A549 (cell line): ENCODE results near the gene ATG3.

Source experiments
- CTCF ChIP-seq: fragments of >200 bp; sonication (Bioruptor Twin); formaldehyde crosslinking; IDR thresholded peaks from 3 replicates; pipeline ENCODE4 v1.5.1; 2016
- E2F6 ChIP-seq: IDR thresholded peaks from 2 replicates; pipeline ENCODE4 v1.6.1; 2012; ENCODE audit warnings: low read depth, borderline replicate concordance
- HMGXB4 ChIP-seq: fragments of 250-450 bp; sonication (Bioruptor Pico); IDR thresholded peaks from 2 replicates; pipeline ENCODE4 v1.5.0; 2021; ENCODE audit warnings: mild to moderate bottlenecking, moderate library complexity, borderline replicate concordance
- KDM1A ChIP-seq: fragments of 200-600 bp; sonication (generic); IDR thresholded peaks from 2 replicates; pipeline ENCODE4 v1.6.1; 2016; ENCODE audit warnings: low read depth, mild to moderate bottlenecking
- POLR2A ChIP-seq: IDR thresholded peaks from 2 replicates; pipeline ENCODE4 v1.6.1; 2012; ENCODE audit warnings: mild to moderate bottlenecking, low read length
- RAD21 ChIP-seq, 2 experiments: fragments of >200 bp in 1 of 2; sonication (Bioruptor Twin) in 1 of 2; formaldehyde crosslinking in 1 of 2; IDR thresholded peaks in 1 of 2; conservative IDR thresholded peaks in 1 of 2; 2 replicates in 1 of 2; 3 replicates in 1 of 2; pipeline ENCODE4 v1.6.1; 2012 to 2018; ENCODE audit warnings: inconsistent platforms in 1 of 2
- SMC3 ChIP-seq: fragments of >200 bp; sonication (Bioruptor Twin); formaldehyde crosslinking; IDR thresholded peaks from 3 replicates; pipeline ENCODE4 v1.6.1; 2018; ENCODE audit warnings: inconsistent platforms
- USF2 ChIP-seq: fragments of 450-650 bp; IDR thresholded peaks from 2 replicates; pipeline ENCODE4 v1.6.1; 2014; ENCODE audit warnings: antibody characterized with exemption
- ZFP36 ChIP-seq: fragments of 450-650 bp; IDR thresholded peaks from 2 replicates; pipeline ENCODE4 v1.6.1; 2014; ENCODE audit warnings: borderline replicate concordance; ENCODE audit not compliant: partially characterized antibody

GRCh38 chr3:112560307-112560706 is 1.5 kb downstream of the ATG3 start:
- TF ChIP-seq CTCF (no peak), KDM1A (no peak), RAD21 (conservative IDR thresholded peaks at IDR 0.05 in 1 of 2, IDR thresholded peaks at IDR 0.05 in 1 of 2) (no peak), HMGXB4 (CRISPR knock-in tag) (no peak), USF2 (no peak), POLR2A (no peak), SMC3 (no peak), E2F6 (no peak), ZFP36 (no peak)
